Mononuclear cell (primary cell): ENCODE data around the gene WDR20. TPM values are rescaled to one million over a fixed set of nuclear protein-coding genes. Genes with fewer than 3 reads are reported as not detected.

Experiments
- H3K27me3 ChIP-seq: 2 replicates; pipeline ENCODE4 v1.6.0; 2011; ENCODE audit warnings: low read length, control low read depth; ENCODE audit not compliant: insufficient read depth
- H3K4me1 ChIP-seq: 2 replicates; pipeline ENCODE4 v1.5.1; 2011; ENCODE audit warnings: mild to moderate bottlenecking, low read length, control low read depth; ENCODE audit not compliant: insufficient read depth
- H3K4me3 ChIP-seq: 2 replicates; pipeline ENCODE4 v1.5.1; 2011; ENCODE audit warnings: mild to moderate bottlenecking, low read length, moderate library complexity
- H3K9me3 ChIP-seq: 2 replicates; pipeline ENCODE4 v1.5.1; 2011; ENCODE audit warnings: low read depth, mild to moderate bottlenecking, control low read depth, low read length
- total RNA-seq: library from RNA; depleted of rRNA; stranded (reverse); fragments of >200 nt; gene quantifications from one replicate; pipeline ENCODE4 v1.2.3, GENCODE V29; 2012

Gene WDR20
- total RNA-seq, 1 donor = 30.0 TPM

DNA sequence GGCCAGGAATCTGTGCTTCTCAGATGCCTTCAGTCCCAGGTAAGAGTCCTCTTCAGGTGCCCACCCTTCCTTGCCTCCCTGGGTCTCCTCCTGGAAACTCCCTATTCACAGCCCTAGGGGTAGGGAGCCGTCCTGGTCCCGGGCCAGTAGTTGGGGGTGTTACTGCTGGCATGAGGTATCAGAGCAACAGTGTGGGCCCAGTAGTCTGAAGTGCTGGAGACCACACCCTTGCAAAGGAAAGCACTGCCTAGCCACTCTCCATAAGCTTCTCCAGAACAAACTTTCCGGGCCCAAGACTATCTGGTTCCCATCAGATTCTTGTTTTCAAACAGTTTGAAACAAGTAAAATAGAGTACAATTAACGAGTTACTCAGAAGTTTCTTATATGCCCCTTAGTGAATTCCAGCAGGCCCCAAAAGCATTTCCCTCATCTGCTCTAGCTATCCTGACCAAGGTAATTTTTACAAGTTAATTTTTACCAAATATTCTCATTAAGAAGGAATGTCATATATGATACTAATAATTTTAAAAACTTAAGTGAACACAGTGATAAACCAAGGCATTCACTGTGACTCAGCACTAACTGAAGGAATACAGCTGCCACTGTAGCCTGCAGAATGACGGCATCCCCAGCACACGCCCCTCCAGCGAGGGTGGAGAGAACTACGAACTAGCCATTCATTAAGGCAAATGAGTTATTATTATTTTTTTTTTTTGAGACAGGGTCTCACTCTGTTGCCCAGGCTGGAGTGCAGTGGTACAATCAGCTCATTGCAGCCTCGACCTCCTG, 115.9 kb downstream of the WDR20 start:
- H3K4me1 ChIP-seq = no peaks in the 10 kb centered on the region

DNA sequence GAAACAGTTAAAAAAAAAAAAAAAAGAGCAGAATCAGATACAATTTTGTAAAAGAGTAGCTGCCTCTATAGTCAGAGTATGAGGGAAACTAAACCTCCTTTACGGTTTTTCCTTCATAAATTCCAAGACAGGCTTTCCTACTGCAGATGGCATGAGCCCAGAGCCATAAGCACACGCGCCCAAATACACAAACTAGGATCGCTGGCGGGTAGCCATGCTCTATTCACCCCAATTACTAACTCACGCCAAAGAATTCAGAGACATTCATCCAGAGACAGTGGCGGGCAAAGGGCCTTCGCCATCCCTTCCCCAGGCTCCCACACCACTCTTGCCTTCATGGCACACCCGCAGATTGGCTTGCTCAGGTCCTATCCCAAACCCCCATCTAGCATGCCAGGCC, 117.0 kb downstream of the WDR20 start:
- Histone ChIP-seq H3K9me3 (no peaks in the 10 kb centered on the region), H3K4me1 (no peaks in the 10 kb centered on the region), H3K4me3 (no peak overlapping the region), H3K27me3 (no peaks in the 10 kb centered on the region)

More for the DNA sequence above, 115.9 kb downstream of the WDR20 start:
- H3K9me3 ChIP-seq = no peaks in the 10 kb centered on the region
- no peak overlapping the region for H3K4me3 ChIP-seq
- no peaks in the 10 kb centered on the region for H3K27me3 ChIP-seq

DNA sequence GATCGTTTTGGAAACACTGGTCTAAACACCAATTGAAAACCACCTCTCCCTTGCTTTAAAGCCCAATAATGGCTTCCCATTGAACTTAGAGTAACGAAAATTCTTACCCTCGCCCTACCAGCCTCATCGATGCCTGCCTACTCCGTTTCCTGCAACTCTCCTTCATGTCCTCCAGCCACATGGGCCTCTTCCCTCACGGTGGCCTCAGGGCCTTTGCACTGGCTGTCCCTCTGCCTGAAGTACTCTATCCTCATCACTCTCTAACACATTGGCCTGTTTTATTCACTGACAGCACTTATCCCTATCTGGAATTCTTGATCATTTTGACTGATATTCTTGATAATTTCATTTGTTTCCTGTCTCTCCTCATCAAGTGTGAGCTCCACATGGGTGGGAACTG, 118.4 kb downstream of the WDR20 start:
- Histone ChIP-seq H3K27me3 (no peaks in the 10 kb centered on the region), H3K4me1 (no peaks in the 10 kb centered on the region), H3K9me3 (no peaks in the 10 kb centered on the region), H3K4me3 (no peak overlapping the region)

Other genes with a start within 250 kb of the WDR20 start
- gene DYNC1H1, start 175.3 kb upstream of the WDR20 start, total RNA-seq = 260 TPM
- gene HSP90AA1, start 52.9 kb upstream of the WDR20 start, total RNA-seq = 382 TPM
- 2.2 TPM for gene MOK, start 165.3 kb downstream of the WDR20 start, total RNA-seq
- 12.5 TPM for gene ZNF839, start 179.8 kb downstream of the WDR20 start, total RNA-seq
- 20.6 TPM for gene CINP, start 223.0 kb downstream of the WDR20 start, total RNA-seq
- gene TECPR2, start 223.0 kb downstream of the WDR20 start, total RNA-seq = 2.7 TPM